ENCODE measurements around the gene GRAMD1A.

GRCh38 chr19:35051796-35052195 lies 51.7 kb downstream of the GRAMD1A start:
- TF ChIP-seq CTCF (IDR thresholded peaks at IDR 0.05) (no peak), POLR2AphosphoS5 (IDR thresholded peaks at IDR 0.05) (no peak), POLR2A (IDR thresholded peaks at IDR 0.05; ENCODE audit: low read depth) (no peak), EP300 (IDR thresholded peaks at IDR 0.05) (no peak)
